K562 (cell line): ENCODE results near the gene PIRT. TPM values are rescaled to one million over a fixed set of nuclear protein-coding genes. Genes with fewer than 3 reads are reported as not detected.
A peak's percentile ranks its signal among the peaks of the same experiment; 100 is the strongest.

Source experiments
- FOSL1 ChIP-seq: fragments of 200-800 bp; sonication (Bioruptor generic); conservative IDR thresholded peaks from 2 replicates; pipeline ENCODE4 v1.6.1; 2016; ENCODE audit warnings: missing genetic modification characterization, missing compliant biosample characterization
- KLF13 ChIP-seq: fragments of 450-650 bp; IDR thresholded peaks from 2 replicates; pipeline ENCODE4 v1.6.1; 2016; ENCODE audit warnings: missing genetic modification characterization, low read depth, mild to moderate bottlenecking, missing compliant biosample characterization, moderate library complexity, borderline replicate concordance
- MLLT1 ChIP-seq, 2 experiments: fragments of 450-650 bp; IDR thresholded peaks; 2 replicates each; pipeline ENCODE4 v1.6.1; 2016
- PREB ChIP-seq: sonication (generic); formaldehyde crosslinking; IDR thresholded peaks from 2 replicates; pipeline ENCODE4 v1.8.1; 2023; ENCODE audit warnings: mild to moderate bottlenecking, missing genetic modification reagents
- PURB ChIP-seq: sonication (generic); formaldehyde crosslinking; IDR thresholded peaks from 2 replicates; pipeline ENCODE4 v1.9.0; 2021; ENCODE audit warnings: low read depth, mild to moderate bottlenecking, missing genetic modification reagents
- REST ChIP-seq, 2 experiments: fragments of 450-650 bp; formaldehyde crosslinking in 1 of 2; IDR thresholded peaks; 2 replicates each; pipeline versions ENCODE4 v1.4.0 to v1.6.1; 2014 to 2020; ENCODE audit warnings: mild to moderate bottlenecking in 2 of 2, borderline replicate concordance in 1 of 2, low read depth in 1 of 2
- TEAD4 ChIP-seq, 2 experiments: sonication (generic) in 1 of 2; formaldehyde crosslinking in 1 of 2; IDR thresholded peaks; 2 replicates each; pipeline versions ENCODE4 v1.6.1 to v1.8.0; 2012 to 2022; ENCODE audit warnings: borderline replicate concordance in 1 of 2, inconsistent platforms in 1 of 2, low read length in 1 of 2, mild to moderate bottlenecking in 1 of 2, missing genetic modification reagents in 1 of 2
- ZNF232 ChIP-seq: sonication (generic); formaldehyde crosslinking; IDR thresholded peaks from 2 replicates; pipeline ENCODE4 v1.8.0; 2022; ENCODE audit warnings: mild to moderate bottlenecking, missing genetic modification reagents
- polyA plus RNA-seq, 8 experiments: library from polyadenylated mRNA; depleted of rRNA in 4 of 8; stranded (reverse) in 5 of 8; unstranded in 3 of 8; fragments of >200 nt; fragmentation: Nextera tagmentation in 2 of 8; fragmentation: Illumina TruSeq in 1 of 8; extraction: Ambion mirVana in 2 of 8; extraction: Trizol in 1 of 8; gene quantifications; 2 replicates each; pipeline versions ENCODE4 v1.2.1 to v1.2.3, GENCODE V29; 2011 to 2014; ENCODE audit warnings: inconsistent platforms in 1 of 8, missing spikeins in 1 of 8
- total RNA-seq, 7 experiments: library from RNA; depleted of rRNA in 6 of 7; stranded (reverse); fragments of >200 nt in 6 of 7; fragmentation: Illumina TruSeq in 2 of 7; extraction: Trizol in 2 of 7; gene quantifications; 2 replicates each; pipeline versions ENCODE4 v1.2.1 to v1.2.3, GENCODE V29; 2011 to 2021; ENCODE audit warnings: low replicate concordance in 1 of 7
- TF ChIP-seq, protein P1 (sequence below): fragments of 450-650 bp; conservative IDR thresholded peaks from 2 replicates; pipeline ENCODE4 v1.6.1; 2016; ENCODE audit warnings: missing genetic modification characterization, low read depth, mild to moderate bottlenecking, control low read depth, missing compliant biosample characterization

The PIRT gene
- total and polyA plus RNA-seq, 9 of the 15 experiments (the other 6 are each of a cell fraction or from before 2014, with no cell fraction given): not detected

- no peak for TF ChIP-seq PREB (CRISPR knock-in tag)
- TF ChIP-seq TEAD4 (IDR thresholded peaks at IDR 0.05; ENCODE audit: low read length): no peak
- TF ChIP-seq TEAD4 (CRISPR knock-in tag; IDR thresholded peaks at IDR 0.05; ENCODE audit: borderline replicate concordance): no peak
- TF ChIP-seq KLF13: no peak
- TF ChIP-seq FOSL1 (tag): no peak
- no peak for TF ChIP-seq MLLT1 (IDR thresholded peaks at IDR 0.05)
- peak; percentile 95 for TF ChIP-seq REST (IDR thresholded peaks at IDR 0.05; ENCODE audit: borderline replicate concordance)
- TF ChIP-seq REST (CRISPR knock-in tag; IDR thresholded peaks at IDR 0.05; ENCODE audit: low read depth): 0 out of 2 replicates have a peak, but pooled peaks have one; percentile 61
- TF ChIP-seq PURB: no peak
- TF ChIP-seq, protein P1, sequence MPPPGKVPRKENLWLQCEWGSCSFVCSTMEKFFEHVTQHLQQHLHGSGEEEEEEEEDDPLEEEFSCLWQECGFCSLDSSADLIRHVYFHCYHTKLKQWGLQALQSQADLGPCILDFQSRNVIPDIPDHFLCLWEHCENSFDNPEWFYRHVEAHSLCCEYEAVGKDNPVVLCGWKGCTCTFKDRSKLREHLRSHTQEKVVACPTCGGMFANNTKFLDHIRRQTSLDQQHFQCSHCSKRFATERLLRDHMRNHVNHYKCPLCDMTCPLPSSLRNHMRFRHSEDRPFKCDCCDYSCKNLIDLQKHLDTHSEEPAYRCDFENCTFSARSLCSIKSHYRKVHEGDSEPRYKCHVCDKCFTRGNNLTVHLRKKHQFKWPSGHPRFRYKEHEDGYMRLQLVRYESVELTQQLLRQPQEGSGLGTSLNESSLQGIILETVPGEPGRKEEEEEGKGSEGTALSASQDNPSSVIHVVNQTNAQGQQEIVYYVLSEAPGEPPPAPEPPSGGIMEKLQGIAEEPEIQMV: no peak
- TF ChIP-seq ZNF232: no peak
Observed at GRCh38 chr17:10875430-10875851, 37.6 kb upstream of the PIRT start (continued).
